HepG2 (cell line): ENCODE results near the gene BBS4. TPM values are rescaled to one million over a fixed set of nuclear protein-coding genes. Genes with fewer than 3 reads are reported as not detected.
A peak's percentile ranks its signal among the peaks of the same experiment; 100 is the strongest.

ENCODE experiments used
- ATAC-seq: fragments of 200-7000 bp; cut with Tn5 transposase; 3 replicates; pipeline ENCODE4 v1.9.1; 2020; ENCODE audit warnings: mild to moderate bottlenecking, moderate library complexity
- BruUV-seq: library from RNA; stranded (reverse); fragments of 400-500 nt; replicated peaks from 2 replicates; lab custom pipeline; 2021; lab: Mats Ljungman, UMichigan
- CTCF ChIA-PET: fragments of 300-600 bp; formaldehyde crosslinking; extraction: SDS; loops from one replicate; lab custom pipeline; 2021; ENCODE audit warnings: low total read pairs, inconsistent platforms, low intra/inter-chr PET ratio; lab: Yijun Ruan, JAX
- POLR2A ChIA-PET: fragments of 350-600 bp; sonication (Branson Sonifier 250); formaldehyde crosslinking; loops from one replicate; lab custom pipeline; 2020; ENCODE audit warnings: antibody characterized with exemption, inconsistent platforms; lab: Yijun Ruan, JAX
- DNase-seq: peaks from one replicate; pipeline ENCODE4 v3.0.0-alpha.2; 2015; ENCODE audit warnings: low spot score
- FAIRE-seq: peaks from 3 replicates; lab custom pipeline; 2011; peaks lifted over from hg19 to GRCh38; lab: Jason Lieb, UNC
- H2AFZ ChIP-seq: one replicate; pipeline ENCODE4 v1.6.1; 2011; ENCODE audit warnings: low read length, inconsistent platforms
- H3K27ac ChIP-seq: fragments of 300-600 bp; 3 replicates; pipeline ENCODE4 v1.8.0; 2011; ENCODE audit warnings: mixed run types, mild to moderate bottlenecking, mixed read lengths, low read length, inconsistent platforms; ENCODE audit not compliant: insufficient read depth; ENCODE audit errors: extremely low read length
- H3K27me3 ChIP-seq, 2 experiments: fragments of 200-600 bp in 1 of 2; 2 replicates in 1 of 2; 3 replicates in 1 of 2; pipeline versions ENCODE4 v1.6.0 to v1.8.0; 2011; ENCODE audit warnings: low read length in 2 of 2, mild to moderate bottlenecking in 2 of 2, moderate library complexity in 2 of 2, inconsistent platforms in 1 of 2; ENCODE audit not compliant: insufficient read depth in 2 of 2, control insufficient read depth in 1 of 2
- H3K36me3 ChIP-seq, 2 experiments: fragments of 200-600 bp in 1 of 2; replicated peaks in 1 of 2; 2 replicates in 1 of 2; 3 replicates in 1 of 2; pipeline versions ENCODE4 v1.5.1 to v1.8.0; 2011; ENCODE audit warnings: low read length in 2 of 2, inconsistent platforms in 1 of 2; ENCODE audit not compliant: insufficient read depth in 2 of 2, control insufficient read depth in 1 of 2
- H3K4me1 ChIP-seq: 2 replicates; pipeline ENCODE4 v1.5.1; 2012; ENCODE audit warnings: low read length, inconsistent platforms; ENCODE audit not compliant: insufficient read depth
- H3K4me2 ChIP-seq: 2 replicates; pipeline ENCODE4 v1.6.0; 2011; ENCODE audit warnings: low read depth, low read length, inconsistent platforms
- H3K4me3 ChIP-seq, 3 experiments: fragments of 200-600 bp in 1 of 3; sonication (generic), shearing (Covaris generic) in 1 of 3; replicated peaks in 1 of 3; 2 replicates each; pipeline ENCODE4 v1.5.1; 2011 to 2016; ENCODE audit warnings: low read length in 3 of 3, inconsistent platforms in 2 of 3, low read depth in 2 of 3, mild to moderate bottlenecking in 2 of 3, control low read depth in 1 of 3, mixed read lengths in 1 of 3; ENCODE audit not compliant: insufficient read depth in 1 of 3
- H3K79me2 ChIP-seq: one replicate; pipeline ENCODE4 v1.6.1; 2011; ENCODE audit warnings: low read length, inconsistent platforms; ENCODE audit not compliant: insufficient read depth
- H3K9ac ChIP-seq: 2 replicates; pipeline ENCODE4 v1.6.0; 2011; ENCODE audit warnings: mild to moderate bottlenecking, low read depth, low read length, inconsistent platforms; ENCODE audit not compliant: insufficient read depth
- H3K9me3 ChIP-seq: 2 replicates; pipeline ENCODE4 v1.5.1; 2012; ENCODE audit warnings: mild to moderate bottlenecking, low read length
- H4K20me1 ChIP-seq: 2 replicates; pipeline ENCODE4 v1.6.0; 2011; ENCODE audit warnings: inconsistent platforms, mild to moderate bottlenecking, low read length, moderate library complexity; ENCODE audit not compliant: insufficient read depth
- ARID5B ChIP-seq: IDR thresholded peaks from 2 replicates; pipeline ENCODE4 v1.4.0; 2020; ENCODE audit warnings: mild to moderate bottlenecking, missing genetic modification reagents
- CAMTA2 ChIP-seq: sonication (generic); formaldehyde crosslinking; IDR thresholded peaks from 2 replicates; pipeline ENCODE4 v1.4.0; 2020; ENCODE audit warnings: mild to moderate bottlenecking, missing genetic modification reagents, borderline replicate concordance
- CBFB ChIP-seq: sonication (generic); formaldehyde crosslinking; IDR thresholded peaks from 2 replicates; pipeline ENCODE4 v1.4.0; 2020; ENCODE audit warnings: missing genetic modification reagents
- DZIP1 ChIP-seq: sonication (generic); formaldehyde crosslinking; IDR thresholded peaks from 2 replicates; pipeline ENCODE4 v1.5.0; 2020; ENCODE audit warnings: mild to moderate bottlenecking, missing genetic modification reagents
- KMT2A ChIP-seq: sonication (generic); formaldehyde crosslinking; IDR thresholded peaks from 2 replicates; pipeline ENCODE4 v1.4.0; 2020; ENCODE audit warnings: missing genetic modification reagents
- NR2F6 ChIP-seq, 2 experiments: IDR thresholded peaks; 2 replicates each; pipeline ENCODE4 v1.6.1; 2016; ENCODE audit warnings: antibody characterized with exemption in 1 of 2, mild to moderate bottlenecking in 1 of 2
- RELA ChIP-seq: sonication (generic); formaldehyde crosslinking; IDR thresholded peaks from 2 replicates; pipeline ENCODE4 v1.4.0; 2020; ENCODE audit warnings: missing genetic modification reagents
- YEATS4 ChIP-seq: sonication (generic); formaldehyde crosslinking; IDR thresholded peaks from 2 replicates; pipeline ENCODE4 v1.4.0; 2020; ENCODE audit warnings: missing genetic modification reagents, borderline replicate concordance
- ZNF280D ChIP-seq: sonication (generic); formaldehyde crosslinking; IDR thresholded peaks from 2 replicates; pipeline ENCODE4 v1.5.1; 2020; ENCODE audit warnings: mild to moderate bottlenecking, missing genetic modification reagents
- WGBS: methylation state at CpG from one replicate; pipeline ENCODE4 v1.1.6; 2017; ENCODE audit warnings: low lambda C conversion rate; 5-methylcytosine and 5-hydroxymethylcytosine counted together
- in situ Hi-C: cut with HindIII; loops from 2 replicates; pipeline ENCODE4 v1.10.0; 2017; ENCODE audit warnings: low pct_unique_long_range_greater_than_20kb; ENCODE audit not compliant: extremely low pct_ligation_motif_present
- intact Hi-C: fragments of 100-400 bp; cut with micrococcal nuclease; formaldehyde crosslinking; loops from one replicate; pipeline ENCODE4 v1.10.0; 2022; ENCODE audit not compliant: unreplicated experiment
- polyA plus RNA-seq, 8 experiments: library from polyadenylated mRNA; depleted of rRNA in 3 of 8; stranded (reverse) in 7 of 8; unstranded in 1 of 8; fragments of >200 nt; fragmentation: Illumina TruSeq in 4 of 8; extraction: Trizol in 4 of 8; gene quantifications; 2 replicates each; pipeline versions ENCODE4 v1.2.1 to v1.2.3, GENCODE V29; 2011 to 2016; ENCODE audit warnings: low read depth in 4 of 8, missing spikeins in 1 of 8, mixed read lengths in 1 of 8; ENCODE audit not compliant: insufficient read depth in 1 of 8
- total RNA-seq, 5 experiments: library from RNA; depleted of rRNA; stranded (reverse); fragments of >200 nt; fragmentation: Illumina TruSeq; extraction: Trizol; gene quantifications; 2 replicates each; pipeline ENCODE4 v1.2.3, GENCODE V29; 2016; ENCODE audit warnings: low read depth in 1 of 5

Gene BBS4
- total and polyA plus RNA-seq, 2 of the 13 experiments (the other 11 are each of a cell fraction or from before 2014, with no cell fraction given) = 16.0 to 21.3 TPM

- Histone ChIP-seq H3K36me3 (peaks cover 16 to 54% of the 10 kb centered on the region in 2 experiments), H3K27ac (no peak overlapping the region), H3K9me3 (no peaks in the 10 kb centered on the region), H2AFZ (no peak overlapping the region), H3K4me1 (no peaks in the 10 kb centered on the region), H3K9ac (no peak overlapping the region), H3K79me2 (no peaks in the 10 kb centered on the region), H3K4me2 (no peak overlapping the region), H3K4me3 (no peak overlapping the region), H3K27me3 (no peaks in the 10 kb centered on the region), H4K20me1 (no peaks in the 10 kb centered on the region)
- no peak for DNase-seq
- intact Hi-C loops = no loop called here
- CTCF ChIA-PET = no interaction called here
- no peak for FAIRE-seq
- 95% methylated on average over 9 of the region's 9 CpGs for WGBS
- POLR2A ChIA-PET = no interaction called here
- TSS peak; percentile 45 for BruUV-seq
- no peak for ATAC-seq
- in situ Hi-C loops = no loop called here
- no peak for TF ChIP-seq KMT2A (CRISPR knock-in tag)
- TF ChIP-seq DZIP1 (CRISPR knock-in tag) = no peak
- no peak for TF ChIP-seq ARID5B (CRISPR knock-in tag)
- TF ChIP-seq ZNF280D = no peak
- TF ChIP-seq NR2F6 (IDR thresholded peaks at IDR 0.05) = no peak
- TF ChIP-seq NR2F6 (CRISPR knock-in tag; IDR thresholded peaks at IDR 0.05) = no peak
- TF ChIP-seq RELA (CRISPR knock-in tag) = no peak
- no peak for TF ChIP-seq CBFB (CRISPR knock-in tag)
- no peak for TF ChIP-seq CAMTA2 (CRISPR knock-in tag)
- TF ChIP-seq YEATS4 (CRISPR knock-in tag) = no peak
These were observed 65.9 kb downstream of the BBS4 start for GRCh38 chr15:72751751-72752455.
